DOHH2 (cell line): ENCODE results near the gene FBXO38.

Experiments
- H3F3A ChIP-seq: fragments of 200-600 bp; sonication (generic), shearing (Covaris generic); 2 replicates; pipeline ENCODE4 v1.6.0; 2016; ENCODE audit warnings: antibody characterized with exemption, mild to moderate bottlenecking; ENCODE audit not compliant: control insufficient read depth, insufficient read depth
- H3K27ac ChIP-seq: fragments of 200-600 bp; sonication (generic); 2 replicates; pipeline ENCODE4 v1.5.1; 2014; ENCODE audit warnings: low read depth, mild to moderate bottlenecking, low read length, moderate library complexity
- H3K27me3 ChIP-seq: fragments of 200-600 bp; sonication (generic); 2 replicates; pipeline ENCODE4 v1.6.1; 2014; ENCODE audit warnings: mild to moderate bottlenecking, low read length, mixed read lengths; ENCODE audit not compliant: control insufficient read depth
- H3K36me3 ChIP-seq: fragments of 200-600 bp; sonication (generic); 2 replicates; pipeline ENCODE4 v1.6.1; 2014; ENCODE audit warnings: mild to moderate bottlenecking, low read length, moderate library complexity, mixed read lengths; ENCODE audit not compliant: control insufficient read depth
- H3K4me1 ChIP-seq: fragments of 200-600 bp; sonication (generic); 2 replicates; pipeline ENCODE4 v1.6.1; 2014; ENCODE audit warnings: mild to moderate bottlenecking, low read length, mixed read lengths; ENCODE audit not compliant: control insufficient read depth
- H3K4me2 ChIP-seq: fragments of 200-600 bp; sonication (generic); 2 replicates; pipeline ENCODE4 v1.6.0; 2014; ENCODE audit warnings: mild to moderate bottlenecking, low read length, moderate library complexity
- H3K4me3 ChIP-seq: fragments of 200-600 bp; sonication (generic); 2 replicates; pipeline ENCODE4 v1.5.1; 2014; ENCODE audit warnings: mild to moderate bottlenecking, low read length, mixed read lengths
- H3K79me2 ChIP-seq: fragments of 200-600 bp; sonication (generic); 2 replicates; pipeline ENCODE4 v1.6.1; 2014; ENCODE audit warnings: mild to moderate bottlenecking, low read length, mixed read lengths; ENCODE audit not compliant: control insufficient read depth
- H3K9me2 ChIP-seq: fragments of 200-600 bp; sonication (generic); replicated peaks from 2 replicates; pipeline ENCODE4 v1.6.1; 2014; ENCODE audit warnings: mild to moderate bottlenecking, low read length, mixed read lengths; ENCODE audit not compliant: control insufficient read depth
- H3K9me3 ChIP-seq: fragments of 200-600 bp; sonication (generic); 2 replicates; pipeline ENCODE4 v1.6.1; 2014; ENCODE audit warnings: antibody characterized with exemption, low read length, mixed read lengths; ENCODE audit not compliant: control insufficient read depth, insufficient read depth
- H4K20me1 ChIP-seq: fragments of 200-600 bp; sonication (generic); 2 replicates; pipeline ENCODE4 v1.6.0; 2014; ENCODE audit warnings: low read depth, mild to moderate bottlenecking, antibody characterized with exemption, low read length, moderate library complexity; ENCODE audit not compliant: control insufficient read depth, insufficient read depth
- EZH2phosphoT487 ChIP-seq: fragments of 200-600 bp; sonication (generic); IDR thresholded peaks from 2 replicates; pipeline ENCODE4 v1.6.1; 2017; ENCODE audit warnings: borderline replicate concordance, mild to moderate bottlenecking, antibody characterized with exemption, low read length, moderate library complexity, mixed read lengths
- TF ChIP-seq, protein P1 (sequence below): fragments of 200-600 bp; sonication (generic); IDR thresholded peaks from one replicate; pipeline ENCODE4 v1.5.1; 2014; ENCODE audit warnings: antibody characterized with exemption, mild to moderate bottlenecking, low read depth, low read length; ENCODE audit not compliant: poor library complexity, severe bottlenecking

The FBXO38 gene

DNA sequence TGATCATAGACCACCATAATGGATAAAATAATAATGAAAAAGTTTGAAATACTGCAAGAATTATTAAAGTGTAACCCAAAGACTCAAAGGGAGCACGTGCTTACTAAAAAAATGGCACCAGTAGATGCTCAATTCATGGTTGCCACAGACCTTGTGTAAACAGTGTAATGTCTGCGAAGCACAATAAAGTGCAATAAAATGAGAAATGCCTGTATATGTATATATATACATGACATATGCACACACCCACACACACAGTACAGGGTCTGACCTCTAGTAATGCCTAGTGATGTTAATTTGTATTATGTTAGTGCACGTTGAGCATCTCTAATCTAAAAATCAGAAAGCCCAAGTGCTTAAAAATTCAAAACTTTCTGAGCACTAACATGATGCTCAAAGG, 52.3 kb downstream of the FBXO38 start:
- no peaks in the 10 kb centered on the region for H3K4me1 ChIP-seq
- no peaks in the 10 kb centered on the region for H3F3A ChIP-seq
- H3K4me3 ChIP-seq: no peak overlapping the region
- H4K20me1 ChIP-seq: no peaks in the 10 kb centered on the region
- H3K36me3 ChIP-seq: peaks cover 75% of the 10 kb centered on the region
- no peaks in the 10 kb centered on the region for H3K79me2 ChIP-seq
- H3K27ac ChIP-seq: no peak overlapping the region
- H3K4me2 ChIP-seq: no peak overlapping the region
- TF ChIP-seq, protein P1, sequence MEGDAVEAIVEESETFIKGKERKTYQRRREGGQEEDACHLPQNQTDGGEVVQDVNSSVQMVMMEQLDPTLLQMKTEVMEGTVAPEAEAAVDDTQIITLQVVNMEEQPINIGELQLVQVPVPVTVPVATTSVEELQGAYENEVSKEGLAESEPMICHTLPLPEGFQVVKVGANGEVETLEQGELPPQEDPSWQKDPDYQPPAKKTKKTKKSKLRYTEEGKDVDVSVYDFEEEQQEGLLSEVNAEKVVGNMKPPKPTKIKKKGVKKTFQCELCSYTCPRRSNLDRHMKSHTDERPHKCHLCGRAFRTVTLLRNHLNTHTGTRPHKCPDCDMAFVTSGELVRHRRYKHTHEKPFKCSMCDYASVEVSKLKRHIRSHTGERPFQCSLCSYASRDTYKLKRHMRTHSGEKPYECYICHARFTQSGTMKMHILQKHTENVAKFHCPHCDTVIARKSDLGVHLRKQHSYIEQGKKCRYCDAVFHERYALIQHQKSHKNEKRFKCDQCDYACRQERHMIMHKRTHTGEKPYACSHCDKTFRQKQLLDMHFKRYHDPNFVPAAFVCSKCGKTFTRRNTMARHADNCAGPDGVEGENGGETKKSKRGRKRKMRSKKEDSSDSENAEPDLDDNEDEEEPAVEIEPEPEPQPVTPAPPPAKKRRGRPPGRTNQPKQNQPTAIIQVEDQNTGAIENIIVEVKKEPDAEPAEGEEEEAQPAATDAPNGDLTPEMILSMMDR: no peak
- TF ChIP-seq EZH2phosphoT487: no peak
- H3K27me3 ChIP-seq: no peaks in the 10 kb centered on the region
- no peaks in the 10 kb centered on the region for H3K9me3 ChIP-seq
- H3K9me2 ChIP-seq: no peaks in the 10 kb centered on the region

DNA sequence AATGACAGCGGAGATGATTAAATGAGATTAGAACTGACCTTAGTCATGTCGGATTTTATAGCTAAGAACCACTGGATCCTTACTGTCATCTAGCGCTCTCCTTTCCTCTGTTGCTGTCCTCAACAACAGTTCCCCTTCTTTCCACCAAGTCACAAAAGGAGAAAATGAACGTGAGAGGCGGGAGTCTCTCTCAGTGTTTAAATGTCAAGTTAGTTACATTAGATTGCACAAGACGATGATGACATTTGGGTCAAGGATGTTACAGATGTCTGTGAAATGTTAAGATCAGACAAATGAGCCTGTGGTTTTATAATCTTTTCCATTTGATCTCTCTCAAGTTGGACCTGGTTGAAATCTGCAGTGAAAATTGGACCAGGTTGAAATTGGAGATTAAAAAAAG, 53.5 kb downstream of the FBXO38 start:
- H3K4me2 ChIP-seq: no peak overlapping the region
- no peaks in the 10 kb centered on the region for H3K4me1 ChIP-seq
- H3K79me2 ChIP-seq: no peaks in the 10 kb centered on the region
- 0 out of 2 replicates have a peak, but pooled peaks cover under 1% of the 10 kb centered on the region for H3F3A ChIP-seq
- no peak overlapping the region for H3K27ac ChIP-seq
- no peaks in the 10 kb centered on the region for H3K9me3 ChIP-seq
- no peaks in the 10 kb centered on the region for H3K27me3 ChIP-seq
- H3K4me3 ChIP-seq: no peak overlapping the region
- no peaks in the 10 kb centered on the region for H4K20me1 ChIP-seq
- H3K36me3 ChIP-seq: peaks cover 72% of the 10 kb centered on the region
- no peak for TF ChIP-seq EZH2phosphoT487
- TF ChIP-seq, protein P1: no peak
- H3K9me2 ChIP-seq: no peaks in the 10 kb centered on the region

DNA sequence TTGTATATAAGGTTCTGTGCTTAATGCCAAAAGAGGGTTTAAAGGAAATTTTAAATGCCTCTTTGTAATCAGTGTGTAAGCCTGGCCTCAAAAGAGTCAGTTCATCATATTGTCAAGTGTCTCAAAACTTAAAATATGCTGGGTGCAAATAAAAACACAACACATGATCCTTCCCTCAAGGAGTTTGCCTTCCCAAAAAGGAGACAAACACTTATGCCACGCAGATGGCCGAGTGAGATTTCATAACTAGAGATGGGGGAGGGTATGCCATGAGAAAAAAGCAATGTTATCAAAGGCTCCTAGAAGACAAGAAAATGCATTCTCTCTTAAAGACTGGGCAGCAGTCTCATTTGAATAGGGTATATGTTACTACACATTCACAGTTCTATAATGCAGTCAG, 55.2 kb downstream of the FBXO38 start:
- H3K36me3 ChIP-seq: peaks cover 68% of the 10 kb centered on the region
- no peaks in the 10 kb centered on the region for H3K4me1 ChIP-seq
- no peaks in the 10 kb centered on the region for H3K79me2 ChIP-seq
- H3F3A ChIP-seq: peaks cover 8% of the 10 kb centered on the region
- no peak overlapping the region for H3K4me3 ChIP-seq
- H3K9me2 ChIP-seq: no peaks in the 10 kb centered on the region
- no peak for TF ChIP-seq EZH2phosphoT487
- H3K27ac ChIP-seq: no peak overlapping the region
- H3K9me3 ChIP-seq: no peaks in the 10 kb centered on the region
- no peak overlapping the region for H3K4me2 ChIP-seq
- H3K27me3 ChIP-seq: no peaks in the 10 kb centered on the region
- H4K20me1 ChIP-seq: 0 out of 2 replicates have a peak, but pooled peaks cover 3% of the 10 kb centered on the region

DNA sequence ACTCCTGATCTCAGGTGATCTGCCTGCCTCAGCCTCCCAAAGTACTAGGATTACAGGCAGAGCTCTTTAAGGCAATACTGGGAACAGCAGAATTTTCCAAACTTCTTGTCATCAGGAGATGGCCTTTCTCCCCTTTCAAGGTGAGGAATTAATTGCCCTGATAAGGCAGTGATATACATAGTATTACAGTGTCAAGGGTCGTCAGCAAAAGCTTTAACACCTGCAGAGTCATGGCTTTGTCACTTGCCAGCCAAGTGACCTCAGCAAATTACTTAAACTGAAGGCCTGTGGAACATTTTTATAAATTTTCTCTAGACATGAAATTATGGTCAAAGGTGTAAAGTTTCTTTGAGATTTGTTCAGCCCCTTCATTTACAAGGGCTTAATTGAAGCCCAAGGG, 59.5 kb downstream of the FBXO38 start:
- H3K79me2 ChIP-seq: no peaks in the 10 kb centered on the region
- H3K27ac ChIP-seq: no peak overlapping the region
- peaks cover 44% of the 10 kb centered on the region for H3K36me3 ChIP-seq
- peaks cover 8% of the 10 kb centered on the region for H3F3A ChIP-seq
- TF ChIP-seq, protein P1: no peak
- TF ChIP-seq EZH2phosphoT487: no peak
- no peaks in the 10 kb centered on the region for H3K4me1 ChIP-seq
- no peak overlapping the region for H3K4me3 ChIP-seq
- no peaks in the 10 kb centered on the region for H3K9me3 ChIP-seq
- 0 out of 2 replicates have a peak, but pooled peaks cover 3% of the 10 kb centered on the region for H4K20me1 ChIP-seq
- 0 out of 2 replicates have a peak, but pooled peaks cover 2% of the 10 kb centered on the region for H3K27me3 ChIP-seq
- no peaks in the 10 kb centered on the region for H3K9me2 ChIP-seq
- no peak overlapping the region for H3K4me2 ChIP-seq
